Activated T-helper 1 cell treated with anti-CD3 and anti-CD28 coated beads, Interleukin-2, amount 50 U/mL, for 16 hours (primary cell): ENCODE data around the gene SRRD.

Source experiments
- DNase-seq, 2 donors: peaks; one replicate each; pipeline ENCODE4 v3.0.0-alpha.2; 2020; ENCODE audit warnings: low read depth in 1 of 2, low spot score in 1 of 2

The SRRD gene

DNA sequence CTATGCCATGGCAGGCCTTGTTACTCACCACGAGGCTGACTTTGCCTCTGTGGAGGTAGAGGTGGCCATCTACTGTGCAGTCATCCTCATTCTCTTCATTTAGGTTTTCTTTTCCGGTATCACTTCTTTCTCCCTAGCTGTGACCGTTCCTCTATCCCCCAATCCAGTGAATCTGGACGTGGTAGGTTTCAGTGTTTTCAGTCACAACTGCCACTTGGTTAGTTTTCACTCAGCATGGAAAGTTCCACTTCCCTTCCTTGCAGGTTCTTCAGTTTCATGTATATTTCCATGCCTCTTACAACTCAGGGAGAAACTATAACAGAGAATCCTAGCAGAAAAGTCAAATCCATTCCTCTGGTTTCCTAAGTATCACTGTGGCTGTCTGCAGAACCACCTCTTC, 2.0 kb upstream of the SRRD start:
- no peak for DNase-seq

DNA sequence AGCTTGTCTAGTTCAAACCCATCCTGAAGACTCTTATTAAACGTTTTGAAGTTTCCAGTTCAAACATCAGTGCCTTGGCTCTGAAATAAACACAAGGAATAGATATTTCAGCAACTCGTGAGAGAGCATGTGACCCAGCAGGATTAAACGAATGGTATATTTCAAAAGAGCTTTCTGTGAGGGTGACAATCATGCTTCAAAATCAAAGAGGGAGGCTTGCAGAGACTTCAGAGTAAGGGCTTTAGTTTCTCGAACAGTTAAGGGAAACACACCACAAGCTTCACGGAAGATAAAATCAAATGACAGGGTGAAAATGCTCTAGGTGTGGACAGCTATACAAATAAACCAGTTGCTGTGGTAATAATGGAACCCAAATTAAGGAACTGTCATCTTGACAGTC, 1.5 kb upstream of the SRRD start:
- DNase-seq, result no peak

DNA sequence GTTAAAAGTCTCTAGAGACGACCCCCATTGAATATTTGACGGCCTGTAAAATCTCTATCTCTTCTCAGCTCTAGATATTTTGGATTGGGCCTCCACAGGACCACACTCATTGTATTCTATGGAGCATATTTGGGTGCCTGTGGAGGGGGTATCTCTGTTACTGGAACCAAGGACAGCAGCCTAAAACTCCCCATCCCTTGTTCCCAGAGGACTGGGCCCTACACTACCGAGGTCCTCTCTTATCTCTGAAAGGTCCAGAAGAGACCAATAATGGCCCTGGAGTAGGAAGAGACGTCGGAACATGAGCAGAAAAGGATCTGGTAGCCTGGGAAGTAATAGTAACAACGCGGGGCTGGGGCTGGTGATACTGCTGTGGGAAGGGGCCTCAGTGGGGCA, 636 bp upstream of the SRRD start:
- DNase-seq, result no peak

DNA sequence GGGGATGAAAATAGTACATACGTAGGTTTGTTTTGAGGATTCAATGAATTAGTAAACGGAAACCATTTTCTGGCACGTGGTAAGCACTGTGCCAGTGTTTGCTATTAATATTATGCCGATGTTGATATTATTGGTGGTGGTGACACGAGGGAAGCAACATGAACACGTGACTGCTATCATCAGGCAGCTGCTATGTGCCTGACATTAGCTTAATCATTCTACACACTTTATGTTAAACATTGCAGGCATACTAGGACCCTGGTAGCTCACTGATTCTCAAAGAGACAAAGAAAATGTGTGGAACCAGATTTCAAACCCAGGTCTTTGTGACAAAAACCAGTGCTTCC, 656 bp downstream of the SRRD start:
- DNase-seq, result no peak

DNA sequence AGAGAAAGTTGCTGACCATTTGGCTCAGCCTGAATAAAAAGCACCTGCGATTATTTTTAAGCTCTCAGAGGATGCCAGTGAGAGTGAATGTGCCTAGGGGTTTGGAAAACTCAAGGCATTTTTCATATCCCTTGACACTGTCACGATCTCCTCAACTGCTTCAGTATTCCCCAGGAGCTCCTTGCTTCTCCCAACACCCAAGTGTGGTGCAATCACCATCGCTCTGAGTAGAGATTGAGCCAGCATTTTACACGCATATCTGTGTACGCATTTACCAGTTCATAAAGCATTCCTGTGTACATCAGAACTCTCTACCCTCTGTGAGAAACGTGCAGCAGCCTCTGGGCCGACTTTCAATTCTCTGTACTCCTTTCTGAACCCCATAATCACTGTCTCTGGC, 1.3 kb downstream of the SRRD start:
- no peak for DNase-seq

DNA sequence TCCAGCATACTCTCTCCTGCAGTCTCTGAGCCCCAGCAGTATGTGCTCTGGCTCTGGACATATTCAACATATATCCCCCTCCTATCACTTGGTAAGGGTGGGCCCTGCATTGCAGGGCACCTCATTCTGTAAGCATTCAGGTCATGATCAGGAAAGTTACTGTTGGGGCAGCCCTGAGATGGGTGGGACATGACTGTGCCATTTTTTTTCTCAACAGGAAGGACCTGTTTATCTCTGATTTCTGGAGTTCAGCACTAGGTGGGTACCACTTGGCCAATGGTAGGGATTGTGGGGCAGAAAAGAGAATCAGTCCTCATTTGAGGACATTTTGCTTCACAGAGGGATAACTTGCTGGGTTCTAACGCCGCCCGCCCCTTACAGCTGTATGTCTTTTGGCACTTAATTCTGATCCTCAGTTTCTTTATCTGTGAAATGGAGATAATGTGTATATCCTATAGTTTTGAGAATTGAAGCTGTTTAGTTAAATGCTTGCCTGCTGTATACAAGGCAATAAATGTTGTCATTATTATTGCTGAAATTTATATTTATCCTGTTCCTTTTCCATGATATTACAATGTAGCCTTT, 2.2 kb downstream of the SRRD start:
- DNase-seq, result no peak

DNA sequence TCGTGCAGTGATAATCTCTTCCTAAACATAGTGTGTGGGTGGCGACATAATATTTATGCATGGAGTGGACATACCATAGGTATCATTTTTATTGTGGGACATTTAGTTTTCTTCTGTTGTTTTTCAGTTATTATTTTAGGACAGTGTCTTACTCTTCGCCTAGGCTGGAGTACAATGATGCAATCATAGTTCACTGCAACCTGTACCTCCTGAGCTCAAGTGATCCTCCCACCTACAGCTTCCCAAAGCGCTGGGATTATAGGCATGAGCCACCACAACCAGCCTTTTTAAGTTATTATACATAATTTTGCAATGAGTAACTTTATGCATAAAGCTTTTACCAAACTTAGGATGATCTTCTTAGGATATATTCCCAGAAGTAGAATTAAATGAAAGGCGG, 2.7 kb downstream of the SRRD start:
- no peak for DNase-seq

DNA sequence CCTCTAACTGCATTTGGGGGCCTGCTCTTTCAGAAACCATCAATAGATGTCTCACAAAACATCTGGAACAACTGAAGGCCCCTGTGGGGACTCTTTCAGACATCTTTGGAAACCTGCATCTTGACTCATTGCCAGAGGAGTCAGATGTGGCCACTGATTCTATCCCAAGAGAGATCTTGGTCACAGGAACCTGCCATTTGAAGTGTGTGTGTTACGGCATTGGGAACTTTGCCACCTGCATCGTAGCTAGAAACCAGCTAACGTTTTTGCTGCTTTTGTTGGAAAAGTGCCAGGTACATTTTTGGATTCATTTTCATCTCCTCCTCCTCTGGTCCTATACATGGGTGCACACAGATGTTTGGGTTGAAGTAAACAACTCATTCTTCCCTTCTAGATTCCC, 4.3 kb downstream of the SRRD start:
- no peak for DNase-seq

DNA sequence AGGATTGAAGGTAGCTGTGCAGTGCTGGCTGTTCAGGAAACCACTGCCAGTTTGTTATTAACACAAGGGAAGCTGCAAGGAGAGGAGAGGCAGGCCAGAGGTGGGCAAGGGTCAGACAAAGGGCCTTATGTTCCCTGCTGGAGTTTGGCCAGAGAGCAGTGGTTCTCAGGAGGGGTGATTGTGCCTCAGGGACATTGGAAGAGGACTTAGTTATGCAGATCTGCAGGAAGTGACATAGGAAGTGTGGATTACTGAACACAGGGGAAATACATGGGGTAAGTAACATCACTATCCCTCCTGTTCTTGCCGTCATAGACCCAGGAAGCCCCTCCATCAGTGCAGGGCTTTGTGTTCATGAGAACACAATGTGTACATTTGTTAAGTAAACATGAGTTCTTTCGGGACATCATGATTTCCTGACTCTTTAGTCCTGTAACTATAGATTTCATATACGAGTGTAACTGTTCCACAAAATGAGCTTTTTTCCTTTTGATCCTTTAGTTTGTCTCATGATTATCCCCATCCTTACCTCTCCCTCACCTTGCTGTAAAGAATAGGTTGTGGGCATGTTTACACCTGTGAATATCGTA, 5.9 kb downstream of the SRRD start:
- no peak for DNase-seq

DNA sequence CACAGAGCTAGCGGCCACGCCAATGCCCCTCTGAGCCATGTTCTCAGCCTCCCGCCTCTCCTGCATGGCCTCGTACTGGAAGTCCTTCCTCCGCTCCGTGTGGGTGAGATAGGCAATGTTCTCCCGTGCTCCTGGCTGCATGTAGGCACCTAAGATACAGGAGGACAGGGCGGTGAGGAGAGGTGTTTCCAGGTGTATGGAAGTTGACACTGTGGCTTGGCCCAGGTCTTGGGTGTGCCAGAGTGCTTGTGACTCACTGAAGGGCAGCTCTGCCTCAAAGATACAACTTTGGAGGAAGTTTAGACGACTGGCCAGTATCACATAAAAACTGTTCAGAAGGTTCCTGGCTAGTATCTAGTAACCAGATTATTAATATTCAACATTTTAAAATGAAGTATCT, 8.5 kb downstream of the SRRD start:
- DNase-seq, result no peak

DNA sequence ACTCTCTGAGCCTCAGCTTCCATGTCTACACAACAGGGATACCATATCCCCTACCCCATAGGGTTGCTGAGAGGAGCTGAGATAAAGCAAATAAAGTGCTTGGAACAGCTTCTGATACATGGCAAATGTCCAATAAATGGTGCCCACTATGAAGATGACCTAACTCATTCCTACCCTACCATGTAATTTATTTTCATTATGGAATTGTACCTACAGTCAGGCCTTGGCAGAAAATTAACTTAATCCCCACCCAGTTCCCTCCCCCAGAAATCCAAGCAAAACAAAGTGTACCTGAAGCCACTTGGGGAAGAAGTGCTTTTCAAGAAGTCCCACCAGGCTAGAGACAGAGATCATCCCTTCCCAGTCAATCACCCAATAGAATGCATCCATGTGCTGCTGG, 10.8 kb downstream of the SRRD start:
- no peak for DNase-seq

DNA sequence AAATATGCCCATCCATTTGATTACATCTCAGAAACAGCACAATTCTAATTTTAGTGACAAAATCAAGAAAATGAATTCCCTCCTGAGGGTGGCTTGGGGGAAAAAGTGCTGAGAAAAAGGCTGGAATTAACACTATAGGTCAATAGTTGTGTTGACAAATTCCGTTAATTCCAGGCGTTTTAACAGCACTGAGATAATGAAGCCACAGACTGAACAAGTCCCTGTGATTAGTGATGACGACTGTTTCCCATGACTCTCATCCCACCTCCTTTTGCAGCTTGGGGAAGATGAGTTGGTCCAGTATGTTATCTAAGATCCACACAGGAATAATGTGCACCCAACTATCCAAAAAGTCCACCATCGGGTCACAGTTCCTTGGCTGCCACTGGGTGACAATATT, 12.8 kb downstream of the SRRD start:
- DNase-seq, result no peak

DNA sequence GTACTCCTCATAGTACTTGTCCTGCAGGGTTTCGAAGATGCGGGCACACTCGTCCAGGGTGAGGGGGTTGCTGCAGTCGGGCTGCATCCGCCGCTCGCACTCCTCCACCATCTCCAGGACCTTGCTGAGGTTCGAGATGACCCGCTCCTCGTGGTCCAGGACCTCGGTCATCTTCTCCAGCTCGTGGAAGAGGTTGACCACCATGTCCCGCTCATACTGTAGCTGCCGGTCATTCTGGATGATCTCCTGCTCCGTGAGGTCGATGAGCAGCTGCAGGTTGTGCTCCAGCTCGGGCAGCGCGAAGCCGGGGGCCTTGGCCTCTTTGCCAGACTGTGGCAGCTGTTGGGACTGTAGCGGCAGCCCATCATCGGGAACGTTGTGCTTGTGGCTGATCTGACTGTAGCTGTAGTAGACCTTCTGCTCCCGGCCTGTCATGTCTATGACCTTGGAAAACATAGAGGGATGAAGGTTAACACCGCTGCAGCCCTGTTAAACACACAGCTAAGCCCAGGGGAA, 15.6 kb downstream of the SRRD start:
- no peak for DNase-seq

DNA sequence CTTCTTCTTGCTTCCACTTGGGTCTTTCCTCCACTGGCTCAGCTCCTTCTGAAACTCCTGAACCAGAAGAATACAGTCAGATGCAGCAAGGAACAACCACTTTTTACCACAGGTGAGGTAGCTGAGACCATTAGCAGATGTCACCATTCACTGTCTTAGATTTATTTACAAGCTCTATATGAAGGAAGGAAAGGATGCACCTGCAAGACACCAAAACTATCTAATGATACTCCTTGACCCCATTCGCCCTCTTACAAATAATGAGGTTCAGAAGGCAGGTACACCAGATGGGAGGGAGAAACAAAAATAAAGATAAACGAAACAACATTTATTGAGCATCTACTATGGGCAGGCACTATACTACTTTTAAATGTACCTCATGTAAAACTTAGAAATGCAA, 18.3 kb downstream of the SRRD start:
- no peak for DNase-seq

DNA sequence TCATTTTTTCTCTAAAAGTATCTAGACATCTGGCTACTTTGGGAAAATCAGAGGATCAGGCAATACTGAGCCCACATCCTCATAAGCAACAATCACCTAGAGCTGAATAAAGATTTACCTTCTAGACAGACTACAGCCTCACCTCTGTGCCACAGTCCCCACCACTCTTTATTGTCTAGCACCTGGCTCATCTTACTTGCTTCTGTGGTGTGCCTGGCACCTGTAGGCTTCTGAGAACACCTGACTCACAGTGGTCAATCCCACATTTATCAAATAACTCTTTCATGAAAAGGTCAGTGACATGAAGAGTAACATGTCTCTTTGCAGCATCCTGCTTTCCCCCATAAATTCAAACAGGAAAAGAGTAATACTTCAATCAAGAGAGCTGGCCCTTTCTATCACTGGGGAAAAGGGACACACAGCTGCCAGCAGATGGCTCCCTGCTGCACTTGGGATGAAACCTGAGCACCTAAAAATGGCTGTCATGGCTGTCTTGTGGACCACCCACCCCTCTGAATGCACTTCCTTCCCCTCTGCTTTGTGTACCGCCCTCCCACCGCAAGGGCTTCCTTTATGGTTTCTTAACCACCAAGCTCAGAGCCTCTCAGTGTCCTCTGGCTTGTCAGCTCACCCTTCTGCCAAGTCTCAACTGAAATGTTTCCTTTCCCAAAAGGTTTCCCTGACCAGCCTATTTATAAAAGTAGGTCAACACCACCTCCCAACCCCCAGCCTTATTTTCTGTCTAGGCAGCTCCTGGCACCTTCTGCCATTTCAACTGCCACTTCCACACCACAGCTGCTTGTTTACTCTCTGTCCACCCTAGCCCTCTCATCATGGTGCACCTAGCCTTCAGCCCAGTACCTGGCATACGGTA, 19.2 kb downstream of the SRRD start:
- DNase-seq, result peak; percentile 6 to 13

DNA sequence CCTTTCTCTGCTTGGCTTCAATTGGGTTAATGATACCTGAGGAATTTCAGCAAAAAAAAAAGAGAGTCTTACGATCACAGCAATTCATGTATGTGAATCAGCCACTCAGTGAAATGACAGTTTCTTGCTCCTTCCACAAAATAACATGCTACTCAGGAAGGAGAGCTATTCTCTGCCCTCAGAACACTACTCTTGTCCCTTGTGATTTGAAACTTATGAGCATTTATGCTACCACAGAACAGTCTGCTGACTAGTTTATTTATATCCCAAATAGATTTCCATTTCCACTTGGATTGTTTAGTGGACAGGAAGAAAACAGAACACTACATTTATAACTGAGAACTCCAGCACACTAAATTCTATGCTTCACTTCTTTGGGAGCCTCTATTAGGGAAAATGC, 20.1 kb downstream of the SRRD start:
- DNase-seq, result no peak

DNA sequence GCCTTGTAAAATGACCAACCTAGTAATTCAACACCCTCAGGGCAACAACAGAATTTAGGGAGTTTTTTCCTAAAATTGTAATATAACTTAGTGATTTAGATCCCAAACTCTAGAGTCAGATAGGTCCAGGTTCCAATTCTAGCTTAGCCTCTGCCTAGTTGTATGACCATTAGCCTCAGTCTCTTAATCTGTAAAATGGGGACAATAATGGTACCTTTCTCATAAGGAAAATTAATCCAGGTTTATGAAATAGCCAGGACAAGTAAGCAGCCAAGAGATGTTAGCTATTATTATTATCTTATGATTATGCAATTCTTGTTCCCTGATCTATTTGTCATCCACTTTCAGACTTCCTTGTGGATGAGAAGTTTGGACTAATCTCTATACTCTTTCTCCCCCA, 24.5 kb downstream of the SRRD start:
- no peak for DNase-seq

DNA sequence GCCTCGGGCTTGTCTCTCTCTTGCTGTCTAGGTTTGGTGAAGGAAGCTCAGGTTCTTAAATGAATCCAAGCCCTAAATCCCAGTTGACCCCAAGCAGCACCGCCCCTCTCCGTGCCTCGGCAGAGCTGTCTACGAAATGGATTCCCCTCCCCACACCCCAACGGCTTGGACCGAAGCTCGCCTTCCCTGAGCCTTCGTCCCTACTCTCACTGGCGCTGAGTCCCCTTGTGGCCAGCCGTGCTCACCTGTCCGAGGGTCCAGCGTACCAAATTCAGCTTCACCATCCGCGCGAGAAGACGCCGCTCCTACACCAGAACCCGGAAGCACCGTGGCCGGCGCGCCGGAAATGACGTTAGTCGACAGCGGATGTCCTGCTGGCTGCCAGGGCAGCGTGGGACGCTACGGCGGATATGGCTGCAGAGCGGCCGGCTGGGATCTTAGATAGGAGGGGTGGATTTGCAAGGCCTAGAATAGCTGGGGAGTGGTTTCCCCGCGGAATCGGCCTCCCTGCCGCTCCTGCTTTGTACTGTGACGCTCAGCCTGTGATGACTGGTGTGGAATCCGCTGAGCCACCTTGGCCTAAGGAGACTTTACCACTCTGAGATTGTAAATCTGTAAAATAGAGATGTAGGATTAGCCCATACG, 28.6 kb downstream of the SRRD start, which contains the start of gene TFIP11:
Gene TFIP11 (minus strand): TSS at position 325 of the 645 bp plus-strand sequence. CDS start 2,201 bp downstream, outside the sequence.
- DNase-seq, result peak; percentile 85 to 90

DNA sequence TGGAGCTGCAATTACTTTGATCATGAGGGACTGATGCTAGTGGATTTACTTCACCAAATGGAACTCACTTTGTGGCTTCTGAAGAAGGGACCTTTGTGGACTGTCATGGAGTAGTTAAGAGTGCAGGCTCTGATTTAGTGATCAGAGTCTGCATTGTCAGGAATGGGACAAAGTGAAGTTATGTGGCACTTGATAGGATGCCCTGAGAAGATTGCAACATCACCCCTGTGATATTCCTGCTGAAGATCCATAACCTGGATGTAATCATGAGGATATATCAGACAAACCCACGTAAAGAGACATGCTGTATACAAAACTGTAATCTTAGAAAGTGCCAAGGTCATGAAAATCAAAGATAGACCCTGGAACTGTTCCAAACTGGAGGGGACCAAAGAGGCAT, 30.2 kb downstream of the SRRD start:
- no peak for DNase-seq

DNA sequence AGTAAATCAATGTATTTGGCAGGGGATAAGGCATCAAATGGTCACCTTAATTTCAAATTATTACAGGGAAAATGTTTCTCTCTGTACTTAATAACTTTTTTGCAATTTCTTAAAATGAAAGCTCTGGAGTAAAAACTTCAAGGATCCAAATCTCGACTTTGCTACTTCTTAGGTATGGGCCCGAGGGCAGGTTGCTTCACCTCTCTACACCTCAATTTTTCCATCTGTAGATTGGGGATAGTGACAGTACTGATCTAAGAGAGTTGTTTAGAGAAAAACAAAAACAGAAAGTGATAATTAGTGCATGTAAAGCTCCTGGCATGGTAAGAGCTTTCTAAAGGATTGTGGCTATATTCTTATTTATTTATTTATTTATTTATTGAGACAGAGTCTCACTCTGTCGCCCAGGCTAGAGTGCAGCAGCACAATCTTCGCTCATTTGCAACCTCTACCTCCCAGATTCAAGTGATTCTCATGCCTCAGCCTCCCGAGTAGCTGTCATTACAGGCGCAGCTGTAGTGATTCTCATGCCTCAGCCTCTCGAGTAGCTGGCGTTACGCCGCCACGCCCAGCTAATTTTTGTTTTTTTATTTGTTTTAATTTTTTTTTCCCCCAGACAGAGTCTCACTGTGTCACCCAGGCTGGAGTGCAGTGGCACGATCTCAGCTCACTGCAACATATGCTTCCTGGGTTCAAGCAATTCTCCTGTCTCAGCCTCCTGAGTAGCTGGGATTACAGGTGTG, 30.9 kb downstream of the SRRD start:
- DNase-seq, result no peak

DNA sequence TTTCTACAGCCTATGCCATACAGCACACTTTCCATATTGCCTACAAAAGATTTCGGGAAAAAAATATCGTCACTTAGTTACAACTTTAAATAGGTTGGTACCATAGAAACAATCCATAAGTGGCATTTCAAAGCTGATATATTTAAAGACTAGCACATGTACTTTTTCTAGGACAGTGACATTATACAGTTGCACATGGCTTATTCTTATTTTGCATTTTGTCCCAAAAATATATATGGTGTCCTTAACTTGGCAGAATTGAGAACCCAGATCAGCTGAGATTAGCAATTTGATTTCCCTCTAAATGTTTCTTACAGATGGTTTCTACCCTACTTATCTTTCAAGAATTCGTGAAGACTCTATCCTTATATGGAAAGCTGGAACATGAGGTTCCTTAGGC, 32.3 kb downstream of the SRRD start:
- no peak for DNase-seq
